ENCODE measurements around the gene C10orf120. TPM values are rescaled to one million over a fixed set of nuclear protein-coding genes. Genes with fewer than 3 reads are reported as not detected.

Gene C10orf120
- total and polyA plus RNA-seq, 3 experiments from 2014 or later, result not detected

- CTCF ChIA-PET, result no interaction called here
- H3K9me3 Mint-ChIP-seq, result peaks cover 0 to 4% (median 0%) of the 10 kb centered on the region in 5 donors
- DNase-seq, result no peak
- no peaks in the 10 kb centered on the region for H3K9me3 ChIP-seq (ENCODE audit: low read length)
- no peak overlapping the region for H3K4me3 ChIP-seq (ENCODE audit: low read length)
- no peak overlapping the region for H3K27ac ChIP-seq (ENCODE audit: low read depth, low read length)
- no peaks in the 10 kb centered on the region for H3K36me3 Mint-ChIP-seq
- no peak overlapping the region for H3K4me3 Mint-ChIP-seq
- no peaks in the 10 kb centered on the region for H3K4me1 Mint-ChIP-seq
- no peaks in the 10 kb centered on the region for H3K27me3 ChIP-seq (ENCODE audit: insufficient read depth, low read length, poor library complexity, severe bottlenecking)
- H3K4me1 ChIP-seq (ENCODE audit: insufficient read depth, low read length), result no peaks in the 10 kb centered on the region
- POLR2A ChIA-PET, result no interaction called here
- no peak overlapping the region for H3K27ac Mint-ChIP-seq
- peaks cover 7 to 29% of the 10 kb centered on the region in 2 donors for H3K27me3 Mint-ChIP-seq
- no peaks in the 10 kb centered on the region for H3K36me3 ChIP-seq (ENCODE audit: insufficient read depth, low read length)
These were observed 41.9 kb downstream of the C10orf120 start for GRCh38 chr10:122657729-122658128.

- Mint-ChIP-seq H3K9me3 (peaks cover 0 to 4% (median 0%) of the 10 kb centered on the region in 5 donors), H3K4me1 (no peaks in the 10 kb centered on the region), H3K27ac (no peak overlapping the region), H3K27me3 (peaks cover 6 to 28% of the 10 kb centered on the region in 2 donors), H3K36me3 (no peaks in the 10 kb centered on the region), H3K4me3 (no peak overlapping the region)
- Histone ChIP-seq H3K36me3 (ENCODE audit: insufficient read depth, low read length) (no peaks in the 10 kb centered on the region), H3K27me3 (ENCODE audit: insufficient read depth, low read length, poor library complexity, severe bottlenecking) (no peaks in the 10 kb centered on the region), H3K9me3 (ENCODE audit: low read length) (no peaks in the 10 kb centered on the region), H3K4me3 (ENCODE audit: low read length) (no peak overlapping the region), H3K27ac (ENCODE audit: low read depth, low read length) (no peak overlapping the region), H3K4me1 (ENCODE audit: insufficient read depth, low read length) (no peaks in the 10 kb centered on the region)
- no peak for DNase-seq
- ChIA-PET POLR2A (no interaction called here), CTCF (no interaction called here)
These were observed 42.4 kb downstream of the C10orf120 start for GRCh38 chr10:122657255-122657654.

- Histone ChIP-seq H3K27ac (ENCODE audit: low read depth, low read length) (no peak overlapping the region), H3K9me3 (ENCODE audit: low read length) (no peaks in the 10 kb centered on the region), H3K4me3 (ENCODE audit: low read length) (no peak overlapping the region), H3K36me3 (ENCODE audit: insufficient read depth, low read length) (no peaks in the 10 kb centered on the region), H3K27me3 (ENCODE audit: insufficient read depth, low read length, poor library complexity, severe bottlenecking) (no peaks in the 10 kb centered on the region), H3K4me1 (ENCODE audit: insufficient read depth, low read length) (no peaks in the 10 kb centered on the region)
- Mint-ChIP-seq H3K27ac (no peak overlapping the region), H3K4me3 (no peak overlapping the region), H3K36me3 (no peaks in the 10 kb centered on the region), H3K27me3 (peaks cover 7 to 31% of the 10 kb centered on the region in 2 donors), H3K9me3 (peaks cover 0 to 4% (median 3%) of the 10 kb centered on the region in 5 donors), H3K4me1 (no peaks in the 10 kb centered on the region)
- ChIA-PET CTCF (no interaction called here), POLR2A (no interaction called here)
- DNase-seq, result no peak
These were observed 42.9 kb downstream of the C10orf120 start for GRCh38 chr10:122656741-122657140.

GRCh38 chr10:122656308-122656705 lies 43.3 kb downstream of the C10orf120 start:
- Mint-ChIP-seq H3K4me1 (no peaks in the 10 kb centered on the region), H3K27ac (no peak overlapping the region), H3K36me3 (no peaks in the 10 kb centered on the region), H3K4me3 (no peak overlapping the region), H3K9me3 (peaks cover 0 to 5% (median 3%) of the 10 kb centered on the region in 5 donors), H3K27me3 (peaks cover 8 to 33% of the 10 kb centered on the region in 2 donors)
- POLR2A ChIA-PET, result no interaction called here
- no peak for DNase-seq
- Histone ChIP-seq H3K9me3 (ENCODE audit: low read length) (no peaks in the 10 kb centered on the region), H3K4me1 (ENCODE audit: insufficient read depth, low read length) (no peaks in the 10 kb centered on the region), H3K4me3 (ENCODE audit: low read length) (no peak overlapping the region), H3K27ac (ENCODE audit: low read depth, low read length) (no peak overlapping the region), H3K36me3 (ENCODE audit: insufficient read depth, low read length) (no peaks in the 10 kb centered on the region), H3K27me3 (ENCODE audit: insufficient read depth, low read length, poor library complexity, severe bottlenecking) (no peaks in the 10 kb centered on the region)
- CTCF ChIA-PET, result no interaction called here

- Mint-ChIP-seq H3K27ac (no peak overlapping the region), H3K36me3 (no peaks in the 10 kb centered on the region), H3K4me3 (no peak overlapping the region), H3K4me1 (no peaks in the 10 kb centered on the region), H3K9me3 (peaks cover 0 to 5% (median 3%) of the 10 kb centered on the region in 5 donors), H3K27me3 (peaks cover 13 to 37% of the 10 kb centered on the region in 2 donors)
- Histone ChIP-seq H3K27ac (ENCODE audit: low read depth, low read length) (no peak overlapping the region), H3K9me3 (ENCODE audit: low read length) (no peaks in the 10 kb centered on the region), H3K4me3 (ENCODE audit: low read length) (no peak overlapping the region), H3K36me3 (ENCODE audit: insufficient read depth, low read length) (no peaks in the 10 kb centered on the region), H3K4me1 (ENCODE audit: insufficient read depth, low read length) (no peaks in the 10 kb centered on the region), H3K27me3 (ENCODE audit: insufficient read depth, low read length, poor library complexity, severe bottlenecking) (no peaks in the 10 kb centered on the region)
- CTCF ChIA-PET, result no interaction called here
- POLR2A ChIA-PET, result no interaction called here
- DNase-seq, result no peak
These were observed 43.9 kb downstream of the C10orf120 start for GRCh38 chr10:122655524-122656307.

GRCh38 chr10:122650331-122650730 lies 49.3 kb downstream of the C10orf120 start:
- no peak overlapping the region for H3K27ac ChIP-seq (ENCODE audit: low read depth, low read length)
- no peak for DNase-seq
- Mint-ChIP-seq H3K4me3 (no peak overlapping the region), H3K27me3 (peaks cover 21 to 43% of the 10 kb centered on the region in 2 donors), H3K36me3 (no peaks in the 10 kb centered on the region), H3K27ac (no peak overlapping the region), H3K9me3 (peaks cover 0 to 5% (median 3%) of the 10 kb centered on the region in 5 donors), H3K4me1 (no peaks in the 10 kb centered on the region)
- POLR2A ChIA-PET, result no interaction called here
- no peaks in the 10 kb centered on the region for H3K36me3 ChIP-seq (ENCODE audit: insufficient read depth, low read length)
- no peaks in the 10 kb centered on the region for H3K4me1 ChIP-seq (ENCODE audit: insufficient read depth, low read length)
- H3K9me3 ChIP-seq (ENCODE audit: low read length), result no peaks in the 10 kb centered on the region
- CTCF ChIA-PET, result no interaction called here
- no peak overlapping the region for H3K4me3 ChIP-seq (ENCODE audit: low read length)
- no peaks in the 10 kb centered on the region for H3K27me3 ChIP-seq (ENCODE audit: insufficient read depth, low read length, poor library complexity, severe bottlenecking)

- Histone ChIP-seq H3K27ac (ENCODE audit: low read depth, low read length) (no peak overlapping the region), H3K4me3 (ENCODE audit: low read length) (no peak overlapping the region), H3K9me3 (ENCODE audit: low read length) (no peaks in the 10 kb centered on the region), H3K27me3 (ENCODE audit: insufficient read depth, low read length, poor library complexity, severe bottlenecking) (no peaks in the 10 kb centered on the region), H3K4me1 (ENCODE audit: insufficient read depth, low read length) (no peaks in the 10 kb centered on the region), H3K36me3 (ENCODE audit: insufficient read depth, low read length) (no peaks in the 10 kb centered on the region)
- Mint-ChIP-seq H3K27me3 (peaks cover 22 to 39% of the 10 kb centered on the region in 2 donors), H3K9me3 (peaks cover 0 to 5% (median 3%) of the 10 kb centered on the region in 5 donors), H3K27ac (no peak overlapping the region), H3K36me3 (no peaks in the 10 kb centered on the region), H3K4me1 (no peaks in the 10 kb centered on the region), H3K4me3 (no peak overlapping the region)
- CTCF ChIA-PET, result interaction anchor here (1.3 kb wide), 1 partner anchor 13 kb away, joined by 3 read pairs; no protein-coding TSS in a partner anchor
- POLR2A ChIA-PET, result no interaction called here
- no peak for DNase-seq
These were observed 49.7 kb downstream of the C10orf120 start for GRCh38 chr10:122649903-122650302.

GRCh38 chr10:122648599-122649428 lies 50.8 kb downstream of the C10orf120 start:
- Histone ChIP-seq H3K27me3 (ENCODE audit: insufficient read depth, low read length, poor library complexity, severe bottlenecking) (no peaks in the 10 kb centered on the region), H3K4me1 (ENCODE audit: insufficient read depth, low read length) (no peaks in the 10 kb centered on the region), H3K9me3 (ENCODE audit: low read length) (no peaks in the 10 kb centered on the region), H3K36me3 (ENCODE audit: insufficient read depth, low read length) (no peaks in the 10 kb centered on the region), H3K4me3 (ENCODE audit: low read length) (no peak overlapping the region), H3K27ac (ENCODE audit: low read depth, low read length) (no peak overlapping the region)
- peaks cover 0 to 5% (median 3%) of the 10 kb centered on the region in 5 donors for H3K9me3 Mint-ChIP-seq
- H3K27me3 Mint-ChIP-seq, result peaks cover 24 to 37% of the 10 kb centered on the region in 2 donors
- no peak overlapping the region for H3K4me3 Mint-ChIP-seq
- no peaks in the 10 kb centered on the region for H3K36me3 Mint-ChIP-seq
- no peaks in the 10 kb centered on the region for H3K4me1 Mint-ChIP-seq
- DNase-seq, result no peak
- no peak overlapping the region for H3K27ac Mint-ChIP-seq
- CTCF ChIA-PET, result interaction anchor here (1.3 kb wide), 1 partner anchor 14 kb away, joined by 3 read pairs; no protein-coding TSS in a partner anchor
- POLR2A ChIA-PET, result no interaction called here
